NB4 (cell line): Measurements from ENCODE around the gene HOXB1.

ENCODE experiments used
- POLR2A ChIP-seq: IDR thresholded peaks from 2 replicates; pipeline ENCODE4 v1.6.1; 2011; ENCODE audit warnings: mild to moderate bottlenecking; ENCODE audit not compliant: insufficient read length; ENCODE audit errors: extremely low read depth
- TF ChIP-seq, protein P1 (sequence below): IDR thresholded peaks from one replicate; pipeline ENCODE4 v1.5.1; 2012; ENCODE audit warnings: low read depth, low read length

DNA sequence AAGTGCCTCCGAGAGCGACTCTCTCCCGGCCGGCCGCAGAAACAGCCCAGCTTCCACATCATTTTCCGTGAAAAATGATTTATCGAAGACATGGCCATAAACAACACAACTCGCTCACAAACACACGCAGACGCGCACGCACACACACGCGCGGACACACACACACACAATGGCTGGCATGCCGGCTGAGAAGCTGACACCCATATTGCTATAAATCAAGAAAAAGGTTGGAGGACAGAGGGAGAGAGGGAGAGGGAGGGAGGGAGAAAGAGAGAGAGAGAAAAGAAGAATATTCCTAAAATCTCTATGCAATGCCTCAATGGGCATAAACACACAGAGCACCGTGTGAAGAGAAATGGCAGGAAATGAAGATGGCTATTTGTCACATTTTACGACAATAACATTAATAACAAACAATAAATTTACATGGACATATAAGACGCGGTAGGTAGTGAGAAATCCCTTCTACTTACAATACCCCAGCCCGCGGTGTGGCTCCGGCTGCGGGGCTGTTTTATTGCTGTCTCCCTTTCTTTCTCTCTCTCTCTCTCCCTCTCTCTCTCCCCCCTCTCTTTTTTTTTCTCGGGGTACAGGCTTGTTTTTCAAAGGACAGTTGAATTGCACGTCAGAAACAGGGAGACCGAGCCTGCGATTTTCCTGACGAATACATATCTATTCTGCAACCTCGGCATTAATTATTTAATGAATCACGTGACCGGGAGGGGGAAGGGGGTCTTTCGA is 37.9 kb upstream of the HOXB1 start:
- TF ChIP-seq, protein P1, sequence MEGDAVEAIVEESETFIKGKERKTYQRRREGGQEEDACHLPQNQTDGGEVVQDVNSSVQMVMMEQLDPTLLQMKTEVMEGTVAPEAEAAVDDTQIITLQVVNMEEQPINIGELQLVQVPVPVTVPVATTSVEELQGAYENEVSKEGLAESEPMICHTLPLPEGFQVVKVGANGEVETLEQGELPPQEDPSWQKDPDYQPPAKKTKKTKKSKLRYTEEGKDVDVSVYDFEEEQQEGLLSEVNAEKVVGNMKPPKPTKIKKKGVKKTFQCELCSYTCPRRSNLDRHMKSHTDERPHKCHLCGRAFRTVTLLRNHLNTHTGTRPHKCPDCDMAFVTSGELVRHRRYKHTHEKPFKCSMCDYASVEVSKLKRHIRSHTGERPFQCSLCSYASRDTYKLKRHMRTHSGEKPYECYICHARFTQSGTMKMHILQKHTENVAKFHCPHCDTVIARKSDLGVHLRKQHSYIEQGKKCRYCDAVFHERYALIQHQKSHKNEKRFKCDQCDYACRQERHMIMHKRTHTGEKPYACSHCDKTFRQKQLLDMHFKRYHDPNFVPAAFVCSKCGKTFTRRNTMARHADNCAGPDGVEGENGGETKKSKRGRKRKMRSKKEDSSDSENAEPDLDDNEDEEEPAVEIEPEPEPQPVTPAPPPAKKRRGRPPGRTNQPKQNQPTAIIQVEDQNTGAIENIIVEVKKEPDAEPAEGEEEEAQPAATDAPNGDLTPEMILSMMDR = no peak
- no peak for TF ChIP-seq POLR2A
